Measurements from ENCODE around the gene LCN15. TPM values are rescaled to one million over a fixed set of nuclear protein-coding genes. Genes with fewer than 3 reads are reported as not detected.

The LCN15 gene
- total RNA-seq, 1 donor from 2014 or later = 0.49 TPM

GRCh38 chr9:136759436-136760325 is 4.6 kb downstream of the LCN15 start:
- Mint-ChIP-seq H3K36me3 (ENCODE audit: low read depth, unreplicated experiment) (peaks cover 3% of the 10 kb centered on the region), H3K27ac (ENCODE audit: unreplicated experiment) (no peak overlapping the region), H3K4me1 (ENCODE audit: unreplicated experiment) (no peaks in the 10 kb centered on the region), H3K4me3 (ENCODE audit: unreplicated experiment) (no peak overlapping the region), H3K27me3 (ENCODE audit: unreplicated experiment) (peaks cover 12% of the 10 kb centered on the region), H3K9me3 (ENCODE audit: unreplicated experiment) (no peaks in the 10 kb centered on the region)
- TF ChIP-seq CTCF (IDR thresholded peaks at IDR 0.05; ENCODE audit: unreplicated experiment) = no peak
- no peak for DNase-seq (ENCODE audit: low spot score)

- no peak overlapping the region for H3K27ac Mint-ChIP-seq (ENCODE audit: unreplicated experiment)
- no peak overlapping the region for H3K4me3 Mint-ChIP-seq (ENCODE audit: unreplicated experiment)
- TF ChIP-seq CTCF (IDR thresholded peaks at IDR 0.05; ENCODE audit: unreplicated experiment) = no peak
- no peaks in the 10 kb centered on the region for H3K9me3 Mint-ChIP-seq (ENCODE audit: unreplicated experiment)
- no peaks in the 10 kb centered on the region for H3K4me1 Mint-ChIP-seq (ENCODE audit: unreplicated experiment)
- DNase-seq (ENCODE audit: low spot score) = no peak
- peaks cover 3% of the 10 kb centered on the region for H3K36me3 Mint-ChIP-seq (ENCODE audit: low read depth, unreplicated experiment)
- H3K27me3 Mint-ChIP-seq (ENCODE audit: unreplicated experiment) = peaks cover 12% of the 10 kb centered on the region
Measured at GRCh38 chr9:136759001-136759400, 5.3 kb downstream of the LCN15 start.

GRCh38 chr9:136757751-136758140 is 6.6 kb downstream of the LCN15 start:
- H3K27me3 Mint-ChIP-seq (ENCODE audit: unreplicated experiment) = peaks cover 12% of the 10 kb centered on the region
- H3K36me3 Mint-ChIP-seq (ENCODE audit: low read depth, unreplicated experiment) = peaks cover 3% of the 10 kb centered on the region
- H3K4me3 Mint-ChIP-seq (ENCODE audit: unreplicated experiment) = no peak overlapping the region
- no peak for TF ChIP-seq CTCF (IDR thresholded peaks at IDR 0.05; ENCODE audit: unreplicated experiment)
- no peaks in the 10 kb centered on the region for H3K4me1 Mint-ChIP-seq (ENCODE audit: unreplicated experiment)
- H3K9me3 Mint-ChIP-seq (ENCODE audit: unreplicated experiment) = peaks cover under 1% of the 10 kb centered on the region
- no peak overlapping the region for H3K27ac Mint-ChIP-seq (ENCODE audit: unreplicated experiment)
- no peak for DNase-seq (ENCODE audit: low spot score)

- no peak for DNase-seq (ENCODE audit: low spot score)
- no peaks in the 10 kb centered on the region for H3K4me1 Mint-ChIP-seq (ENCODE audit: unreplicated experiment)
- no peak overlapping the region for H3K4me3 Mint-ChIP-seq (ENCODE audit: unreplicated experiment)
- H3K27ac Mint-ChIP-seq (ENCODE audit: unreplicated experiment) = no peak overlapping the region
- peaks cover 6% of the 10 kb centered on the region for H3K36me3 Mint-ChIP-seq (ENCODE audit: low read depth, unreplicated experiment)
- peaks cover 4% of the 10 kb centered on the region for H3K9me3 Mint-ChIP-seq (ENCODE audit: unreplicated experiment)
- peaks cover 12% of the 10 kb centered on the region for H3K27me3 Mint-ChIP-seq (ENCODE audit: unreplicated experiment)
- no peak for TF ChIP-seq CTCF (IDR thresholded peaks at IDR 0.05; ENCODE audit: unreplicated experiment)
Measured at GRCh38 chr9:136757328-136757727, 7.0 kb downstream of the LCN15 start.

GRCh38 chr9:136756836-136757235 is 7.5 kb downstream of the LCN15 start:
- Mint-ChIP-seq H3K27ac (ENCODE audit: unreplicated experiment) (no peak overlapping the region), H3K4me3 (ENCODE audit: unreplicated experiment) (no peak overlapping the region), H3K27me3 (ENCODE audit: unreplicated experiment) (peaks cover 12% of the 10 kb centered on the region), H3K4me1 (ENCODE audit: unreplicated experiment) (no peaks in the 10 kb centered on the region), H3K36me3 (ENCODE audit: low read depth, unreplicated experiment) (peaks cover 7% of the 10 kb centered on the region), H3K9me3 (ENCODE audit: unreplicated experiment) (peaks cover 6% of the 10 kb centered on the region)
- no peak for DNase-seq (ENCODE audit: low spot score)
- TF ChIP-seq CTCF (IDR thresholded peaks at IDR 0.05; ENCODE audit: unreplicated experiment) = no peak
